GM12874 (cell line): ENCODE measurements around the gene APOL1.

Source experiments
- TF ChIP-seq, protein P1 (sequence below): IDR thresholded peaks from 2 replicates; pipeline ENCODE4 v1.5.1; 2011; ENCODE audit warnings: low read depth, mild to moderate bottlenecking, control low read depth, low read length, moderate library complexity; ENCODE audit not compliant: insufficient read depth

APOL1 gene

DNA sequence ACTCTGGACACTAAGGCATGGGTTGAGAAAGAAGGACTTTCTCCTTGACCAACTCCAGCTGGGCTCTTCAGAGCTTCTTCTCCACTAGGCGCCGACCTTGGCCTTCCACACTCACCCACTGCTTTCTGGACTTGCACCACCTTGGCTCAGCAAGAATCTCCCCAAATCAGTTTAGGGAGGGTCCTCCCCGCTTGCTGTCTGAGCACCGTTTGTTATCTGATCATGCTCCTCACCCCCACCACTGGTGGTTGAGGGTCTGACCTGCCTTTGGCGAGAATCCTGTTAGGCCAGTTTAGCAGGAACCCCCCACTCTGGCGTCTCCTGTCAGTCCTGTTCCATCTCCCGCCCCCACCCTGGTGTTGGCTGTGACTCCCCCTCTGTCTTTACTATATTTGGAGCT, 24.0 kb upstream of the APOL1 start:
- TF ChIP-seq, protein P1, sequence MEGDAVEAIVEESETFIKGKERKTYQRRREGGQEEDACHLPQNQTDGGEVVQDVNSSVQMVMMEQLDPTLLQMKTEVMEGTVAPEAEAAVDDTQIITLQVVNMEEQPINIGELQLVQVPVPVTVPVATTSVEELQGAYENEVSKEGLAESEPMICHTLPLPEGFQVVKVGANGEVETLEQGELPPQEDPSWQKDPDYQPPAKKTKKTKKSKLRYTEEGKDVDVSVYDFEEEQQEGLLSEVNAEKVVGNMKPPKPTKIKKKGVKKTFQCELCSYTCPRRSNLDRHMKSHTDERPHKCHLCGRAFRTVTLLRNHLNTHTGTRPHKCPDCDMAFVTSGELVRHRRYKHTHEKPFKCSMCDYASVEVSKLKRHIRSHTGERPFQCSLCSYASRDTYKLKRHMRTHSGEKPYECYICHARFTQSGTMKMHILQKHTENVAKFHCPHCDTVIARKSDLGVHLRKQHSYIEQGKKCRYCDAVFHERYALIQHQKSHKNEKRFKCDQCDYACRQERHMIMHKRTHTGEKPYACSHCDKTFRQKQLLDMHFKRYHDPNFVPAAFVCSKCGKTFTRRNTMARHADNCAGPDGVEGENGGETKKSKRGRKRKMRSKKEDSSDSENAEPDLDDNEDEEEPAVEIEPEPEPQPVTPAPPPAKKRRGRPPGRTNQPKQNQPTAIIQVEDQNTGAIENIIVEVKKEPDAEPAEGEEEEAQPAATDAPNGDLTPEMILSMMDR: no peak

DNA sequence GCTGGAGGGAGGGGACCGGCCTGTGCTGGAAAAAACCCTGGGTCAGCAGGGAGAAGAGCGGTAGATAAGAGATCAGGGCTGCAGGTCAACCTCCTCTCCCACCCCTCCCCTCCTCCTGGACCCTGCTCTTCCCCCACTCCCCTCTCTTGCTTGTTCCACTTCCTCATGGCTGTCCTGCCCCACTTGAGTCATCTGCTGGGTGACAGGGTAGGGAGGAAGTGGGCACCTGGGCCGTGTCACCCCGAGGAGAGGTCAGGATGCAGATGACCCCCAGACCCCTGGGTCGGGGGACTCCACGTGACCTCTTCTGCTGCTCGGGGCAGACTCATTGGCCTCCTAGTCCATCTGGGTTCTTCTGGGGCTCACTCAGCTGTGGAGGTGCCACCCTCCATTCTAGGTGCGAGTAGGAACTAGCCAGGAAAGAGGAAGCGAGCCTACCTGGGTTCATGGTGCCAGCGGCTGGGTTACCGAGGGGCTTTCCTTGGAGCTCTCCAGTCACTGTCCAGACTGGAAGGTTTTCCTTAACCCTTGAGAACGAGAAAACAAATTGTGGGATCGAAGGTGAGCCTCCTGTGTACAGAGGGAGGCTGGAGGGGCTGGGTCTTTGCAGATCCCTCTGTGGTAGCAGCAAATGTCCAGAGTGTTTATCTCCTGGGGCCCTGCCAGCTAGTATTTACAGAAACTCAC, 20.1 kb upstream of the APOL1 start:
- TF ChIP-seq, protein P1: no peak

DNA sequence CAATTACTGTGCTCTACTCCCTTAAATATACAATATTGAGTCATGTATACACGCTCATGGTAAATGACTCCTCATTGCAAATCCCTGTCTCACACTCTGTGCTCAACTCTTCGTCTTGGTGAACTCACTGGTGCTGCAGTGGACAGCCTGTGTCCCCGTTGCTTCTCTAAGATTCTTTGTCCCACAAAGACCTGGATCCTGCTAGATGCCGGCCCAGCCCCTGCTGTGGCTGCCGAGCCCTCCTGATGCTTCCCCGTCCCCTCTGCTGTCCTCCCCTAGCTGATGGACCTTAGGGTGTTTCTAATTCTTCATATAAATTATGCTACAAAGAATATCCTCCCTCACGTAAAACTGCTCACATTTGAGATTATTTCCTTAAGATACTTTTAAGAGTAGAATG, 19.1 kb upstream of the APOL1 start:
- TF ChIP-seq, protein P1: no peak

DNA sequence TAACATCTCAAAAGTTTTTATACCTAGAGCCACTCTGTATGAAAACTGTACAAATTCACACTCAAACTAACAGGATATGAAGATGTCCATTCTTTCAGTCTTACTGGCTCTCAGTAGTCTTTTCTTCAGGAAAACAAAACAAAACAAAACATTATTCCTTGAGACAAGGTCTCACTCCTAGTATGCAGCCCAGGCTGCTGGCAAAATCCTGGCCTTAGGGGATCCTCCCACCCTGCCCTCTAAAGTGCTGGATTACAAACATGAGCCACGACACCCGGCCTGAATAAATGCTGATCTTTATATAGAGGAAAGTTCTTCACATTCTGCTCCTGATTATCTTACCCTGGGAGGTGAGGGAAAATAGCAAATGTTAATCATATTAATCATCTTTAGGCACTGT, 18.7 kb upstream of the APOL1 start:
- TF ChIP-seq, protein P1: no peak

GRCh38 chr22:36234919-36235318, 18.0 kb upstream of the APOL1 start:
- TF ChIP-seq, protein P1: no peak

DNA sequence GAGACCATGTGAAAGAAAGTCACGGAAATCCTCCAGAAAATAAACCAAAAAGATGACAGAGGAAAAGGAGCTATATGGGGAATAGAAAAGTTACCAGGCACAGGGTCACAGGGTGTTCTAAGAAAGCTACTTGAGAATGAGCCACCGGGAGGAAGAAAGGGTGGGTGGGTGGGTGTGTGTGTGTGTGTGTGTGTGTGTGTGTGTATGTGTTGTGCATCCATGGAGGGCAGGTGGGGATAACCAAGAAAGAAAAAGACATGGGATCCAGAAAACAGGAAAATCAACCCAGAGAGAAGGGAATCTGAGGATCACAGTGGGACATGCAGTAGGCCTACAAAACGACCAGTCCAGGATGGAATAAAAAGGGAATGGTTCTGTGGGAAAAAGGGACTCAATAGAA, 17.3 kb upstream of the APOL1 start:
- TF ChIP-seq, protein P1: no peak

DNA sequence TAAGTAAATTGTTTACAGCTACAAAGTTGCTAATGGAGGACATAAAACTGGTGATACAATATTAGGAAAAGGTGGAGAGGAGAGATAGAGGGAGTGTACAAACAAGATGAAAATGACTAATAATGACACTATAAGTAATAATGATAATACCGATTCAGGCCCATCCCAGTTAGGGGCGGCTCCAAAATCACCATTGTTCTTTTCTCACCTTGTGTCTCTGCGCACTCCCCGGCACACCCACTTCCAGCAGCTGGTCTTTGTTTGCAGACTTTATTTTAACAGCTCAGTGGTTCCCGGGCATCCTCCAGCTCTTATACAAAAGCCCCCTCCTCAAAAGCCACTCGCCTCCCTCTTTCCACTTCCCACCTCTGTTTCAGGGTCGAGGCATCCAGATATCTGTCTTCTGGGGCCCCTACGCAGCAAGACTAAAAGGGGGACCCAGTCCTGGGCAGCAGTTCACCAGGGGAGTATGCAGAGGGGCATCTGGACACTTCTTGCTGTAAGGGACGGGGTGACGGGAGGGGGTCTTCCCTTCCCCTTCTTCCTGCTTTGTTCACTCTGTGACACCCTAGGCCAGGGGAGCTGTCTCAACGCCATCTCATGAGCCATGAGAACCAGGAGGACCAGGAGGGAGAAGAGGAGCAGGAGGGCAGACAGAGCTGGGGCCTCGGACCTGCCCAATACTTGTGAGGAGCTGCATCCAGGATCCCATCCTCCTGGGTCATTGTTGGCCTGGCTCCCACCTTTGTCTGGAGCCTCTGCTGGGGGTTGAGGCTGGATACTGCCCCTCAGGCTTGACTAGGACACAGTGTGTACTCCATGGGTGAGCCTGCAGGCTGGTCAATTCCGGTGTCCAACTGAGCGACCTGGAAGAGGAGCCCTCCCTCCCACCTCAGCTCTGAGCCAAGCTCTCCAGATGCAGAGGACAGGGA, 16.3 kb upstream of the APOL1 start:
- TF ChIP-seq, protein P1: no peak
